Neural progenitor cell (in vitro differentiated cells): ENCODE data around the gene LRRC45. TPM values are rescaled to one million over a fixed set of nuclear protein-coding genes. Genes with fewer than 3 reads are reported as not detected.

Experiments
- DNase-seq: peaks from one replicate; pipeline ENCODE4 v3.0.0-alpha.2; 2016; ENCODE audit warnings: low spot score
- H2AFZ ChIP-seq: fragments of 200-600 bp; sonication (generic); replicated peaks from 2 replicates; pipeline ENCODE4 v1.6.1; 2016; ENCODE audit warnings: antibody characterized with exemption
- H3F3A ChIP-seq: fragments of 200-600 bp; sonication (generic); 2 replicates; pipeline ENCODE4 v1.6.1; 2016; ENCODE audit warnings: antibody characterized with exemption, low read depth
- H3K27ac ChIP-seq: fragments of 200-600 bp; sonication (generic); 2 replicates; pipeline ENCODE4 v1.5.1; 2016; ENCODE audit warnings: mild to moderate bottlenecking
- H3K27me3 ChIP-seq: fragments of 200-600 bp; sonication (generic); 2 replicates; pipeline ENCODE4 v1.6.1; 2016; ENCODE audit warnings: mild to moderate bottlenecking, moderate library complexity
- H3K36me3 ChIP-seq: fragments of 200-600 bp; sonication (generic); 2 replicates; pipeline ENCODE4 v1.5.1; 2016
- H3K4me1 ChIP-seq: fragments of 200-600 bp; sonication (generic); 2 replicates; pipeline ENCODE4 v1.6.1; 2016; ENCODE audit warnings: mixed run types
- H3K4me2 ChIP-seq: fragments of 200-600 bp; sonication (generic); 2 replicates; pipeline ENCODE4 v1.6.1; 2016
- H3K4me3 ChIP-seq: fragments of 200-600 bp; sonication (generic); 2 replicates; pipeline ENCODE4 v1.5.1; 2016
- H3K79me2 ChIP-seq: fragments of 200-600 bp; sonication (generic); 2 replicates; pipeline ENCODE4 v1.6.1; 2016; ENCODE audit warnings: low read depth
- H3K9ac ChIP-seq: fragments of 200-600 bp; sonication (generic); 2 replicates; pipeline ENCODE4 v1.6.1; 2016
- H3K9me3 ChIP-seq: fragments of 200-600 bp; sonication (generic); 2 replicates; pipeline ENCODE4 v1.5.1; 2016; ENCODE audit warnings: low read depth
- H4K20me1 ChIP-seq: fragments of 200-600 bp; sonication (generic); 2 replicates; pipeline ENCODE4 v1.6.1; 2016; ENCODE audit warnings: low read depth
- H3K27ac Mint-ChIP-seq: 3 replicates; pipeline ENCODE4 v1.8.0; 2021; ENCODE audit warnings: mixed read lengths
- H3K27me3 Mint-ChIP-seq: 2 replicates; pipeline ENCODE4 v1.8.0; 2022; ENCODE audit warnings: low read depth, mild to moderate bottlenecking, inconsistent platforms, moderate library complexity, mixed read lengths; ENCODE audit not compliant: insufficient read depth
- H3K36me3 Mint-ChIP-seq: 3 replicates; pipeline ENCODE4 v1.8.0; 2021; ENCODE audit warnings: mixed read lengths
- H3K4me1 Mint-ChIP-seq: 3 replicates; pipeline ENCODE4 v1.8.0; 2021; ENCODE audit warnings: mixed read lengths
- H3K4me3 Mint-ChIP-seq: 3 replicates; pipeline ENCODE4 v1.8.0; 2021; ENCODE audit warnings: mild to moderate bottlenecking, moderate library complexity, mixed read lengths
- H3K9me3 Mint-ChIP-seq: 3 replicates; pipeline ENCODE4 v1.8.0; 2020; ENCODE audit warnings: mixed read lengths
- EZH2 ChIP-seq: fragments of 200-600 bp; sonication (generic); IDR thresholded peaks from 2 replicates; pipeline ENCODE4 v1.6.1; 2017; ENCODE audit warnings: antibody characterized with exemption, mild to moderate bottlenecking, moderate library complexity
- EZH2phosphoT487 ChIP-seq: fragments of 200-600 bp; sonication (generic); IDR thresholded peaks from 2 replicates; pipeline ENCODE4 v1.6.1; 2017; ENCODE audit warnings: antibody characterized with exemption
- total RNA-seq: library from RNA; depleted of rRNA; stranded (reverse); fragments of >200 nt; gene quantifications from 2 replicates; pipeline ENCODE4 v1.2.3, GENCODE V29; 2015; ENCODE audit warnings: low replicate concordance
- TF ChIP-seq, protein P1 (sequence below): fragments of 200-600 bp; sonication (generic); IDR thresholded peaks from 2 replicates; pipeline ENCODE4 v1.5.1; 2017; ENCODE audit warnings: antibody characterized with exemption, mild to moderate bottlenecking

LRRC45 gene
- total RNA-seq, 1 donor from 2014 or later: 15.4 TPM

DNA sequence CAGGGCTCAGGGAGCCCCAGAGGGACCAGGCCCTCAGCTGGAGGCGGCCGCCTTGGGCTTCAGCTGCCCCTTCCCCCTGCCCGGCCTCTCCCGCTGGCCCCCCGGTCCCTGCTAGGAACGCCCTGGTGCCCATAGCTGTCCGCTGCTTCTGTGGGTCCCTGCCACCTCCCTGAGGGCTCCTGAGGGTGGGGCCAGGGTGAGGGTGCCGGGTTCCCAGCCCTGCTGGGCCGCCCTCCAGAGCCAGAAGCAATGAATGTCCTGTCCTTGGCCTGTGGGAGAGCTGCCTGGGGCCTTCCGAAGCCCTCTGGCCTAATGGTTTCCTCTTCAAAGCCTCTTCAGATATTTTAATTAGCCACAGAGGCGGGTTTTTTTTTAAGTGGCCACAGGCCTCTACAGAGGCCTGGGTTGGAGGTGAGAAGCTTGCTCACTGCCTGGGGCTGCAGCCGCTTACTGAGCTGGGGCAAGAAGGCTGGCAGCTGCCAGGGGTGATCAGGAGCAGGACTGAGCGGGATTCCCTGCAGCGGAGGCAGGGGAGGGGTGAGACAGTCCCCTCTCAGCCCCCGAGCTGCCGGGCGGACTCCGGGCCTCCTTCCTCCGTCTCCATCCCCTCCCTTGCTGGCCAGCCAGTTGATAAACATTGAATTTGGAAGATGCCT, 10.3 kb upstream of the LRRC45 start:
- no peak overlapping the region for H3K27ac Mint-ChIP-seq
- Histone ChIP-seq H3K36me3 (no peaks in the 10 kb centered on the region), H3K4me1 (no peaks in the 10 kb centered on the region), H3K27ac (peak overlapping the region; percentile 63), H3K4me3 (no peak overlapping the region), H4K20me1 (no peaks in the 10 kb centered on the region), H3F3A (no peaks in the 10 kb centered on the region), H3K27me3 (no peaks in the 10 kb centered on the region), H3K4me2 (no peak overlapping the region), H3K9me3 (no peaks in the 10 kb centered on the region), H3K79me2 (no peaks in the 10 kb centered on the region), H3K9ac (peak overlapping the region; percentile 37), H2AFZ (no peak overlapping the region)
- peaks cover 3% of the 10 kb centered on the region for H3K27me3 Mint-ChIP-seq
- H3K4me1 Mint-ChIP-seq: peaks cover 3% of the 10 kb centered on the region
- no peak for DNase-seq
- H3K9me3 Mint-ChIP-seq: no peaks in the 10 kb centered on the region
- TF ChIP-seq EZH2phosphoT487 (no peak), EZH2 (no peak)
- TF ChIP-seq, protein P1, sequence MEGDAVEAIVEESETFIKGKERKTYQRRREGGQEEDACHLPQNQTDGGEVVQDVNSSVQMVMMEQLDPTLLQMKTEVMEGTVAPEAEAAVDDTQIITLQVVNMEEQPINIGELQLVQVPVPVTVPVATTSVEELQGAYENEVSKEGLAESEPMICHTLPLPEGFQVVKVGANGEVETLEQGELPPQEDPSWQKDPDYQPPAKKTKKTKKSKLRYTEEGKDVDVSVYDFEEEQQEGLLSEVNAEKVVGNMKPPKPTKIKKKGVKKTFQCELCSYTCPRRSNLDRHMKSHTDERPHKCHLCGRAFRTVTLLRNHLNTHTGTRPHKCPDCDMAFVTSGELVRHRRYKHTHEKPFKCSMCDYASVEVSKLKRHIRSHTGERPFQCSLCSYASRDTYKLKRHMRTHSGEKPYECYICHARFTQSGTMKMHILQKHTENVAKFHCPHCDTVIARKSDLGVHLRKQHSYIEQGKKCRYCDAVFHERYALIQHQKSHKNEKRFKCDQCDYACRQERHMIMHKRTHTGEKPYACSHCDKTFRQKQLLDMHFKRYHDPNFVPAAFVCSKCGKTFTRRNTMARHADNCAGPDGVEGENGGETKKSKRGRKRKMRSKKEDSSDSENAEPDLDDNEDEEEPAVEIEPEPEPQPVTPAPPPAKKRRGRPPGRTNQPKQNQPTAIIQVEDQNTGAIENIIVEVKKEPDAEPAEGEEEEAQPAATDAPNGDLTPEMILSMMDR: no peak
- H3K4me3 Mint-ChIP-seq: no peak overlapping the region
- H3K36me3 Mint-ChIP-seq: no peaks in the 10 kb centered on the region

DNA sequence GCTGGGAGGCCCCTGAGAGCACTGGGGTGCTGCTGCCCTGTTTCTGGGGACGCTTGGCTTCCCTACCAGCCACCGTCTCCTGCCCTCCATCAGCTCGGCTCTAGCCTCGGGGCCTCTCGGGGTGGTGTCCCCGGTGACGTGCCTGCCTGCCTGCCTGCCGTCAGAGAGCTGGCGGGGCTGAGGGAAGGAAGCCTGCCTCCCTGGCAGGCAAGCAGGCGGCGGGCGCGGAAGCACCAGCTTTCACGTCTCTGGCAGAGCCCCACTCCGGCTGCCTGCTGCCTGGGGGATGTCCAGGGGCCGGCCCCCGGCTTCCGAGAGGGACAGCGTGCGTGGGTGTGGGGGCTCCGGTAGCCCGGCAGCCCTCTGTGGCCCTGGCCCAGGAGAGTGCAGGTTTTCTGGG, 9.8 kb upstream of the LRRC45 start:
- Histone ChIP-seq H3K4me2 (no peak overlapping the region), H3K9me3 (no peaks in the 10 kb centered on the region), H3K4me3 (no peak overlapping the region), H3K79me2 (no peaks in the 10 kb centered on the region), H4K20me1 (no peaks in the 10 kb centered on the region), H3K27ac (no peak overlapping the region), H3K9ac (peak overlapping the region; percentile 37), H3K36me3 (no peaks in the 10 kb centered on the region), H3K4me1 (no peaks in the 10 kb centered on the region), H3K27me3 (no peaks in the 10 kb centered on the region), H3F3A (no peaks in the 10 kb centered on the region), H2AFZ (no peak overlapping the region)
- Mint-ChIP-seq H3K9me3 (no peaks in the 10 kb centered on the region), H3K36me3 (no peaks in the 10 kb centered on the region), H3K4me3 (no peak overlapping the region), H3K4me1 (peaks cover 3% of the 10 kb centered on the region), H3K27ac (no peak overlapping the region), H3K27me3 (peaks cover 3% of the 10 kb centered on the region)
- DNase-seq: no peak
- TF ChIP-seq, protein P1: no peak

DNA sequence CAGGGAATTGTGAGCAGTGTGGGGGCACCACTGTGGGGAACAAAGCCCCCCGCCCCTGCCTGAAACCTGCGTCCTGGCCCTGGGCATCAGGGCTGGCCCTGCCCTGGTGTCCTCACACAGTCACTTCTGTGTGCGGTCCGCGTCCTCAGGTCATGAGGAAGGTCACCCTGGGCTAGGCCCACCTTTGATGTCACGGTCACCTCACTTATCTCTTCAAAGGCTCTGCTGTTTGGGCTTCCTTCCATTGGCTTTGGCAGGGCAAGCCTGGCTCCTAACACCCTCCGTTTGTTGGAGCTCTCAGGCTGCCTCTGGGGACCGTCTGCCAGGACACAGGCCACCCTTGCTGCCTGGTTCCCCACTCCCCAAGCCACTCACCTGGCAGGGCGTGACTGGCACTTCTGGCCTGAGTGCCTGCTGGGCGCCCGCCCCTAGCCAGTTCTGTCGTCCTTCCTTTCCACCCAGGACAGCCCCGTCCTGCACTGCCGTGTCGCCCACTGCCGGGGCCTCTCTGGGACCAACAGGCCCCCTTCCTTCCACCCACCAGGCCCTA, 9.3 kb upstream of the LRRC45 start:
- H3K27me3 ChIP-seq: no peaks in the 10 kb centered on the region
- no peak overlapping the region for H3K4me2 ChIP-seq
- no peak overlapping the region for H2AFZ ChIP-seq
- H3K9me3 Mint-ChIP-seq: no peaks in the 10 kb centered on the region
- no peaks in the 10 kb centered on the region for H3K36me3 Mint-ChIP-seq
- no peaks in the 10 kb centered on the region for H3K9me3 ChIP-seq
- H3K9ac ChIP-seq: no peak overlapping the region
- H3K27ac Mint-ChIP-seq: peak overlapping the region; percentile 60
- H3K4me1 ChIP-seq: no peaks in the 10 kb centered on the region
- H3K4me3 Mint-ChIP-seq: no peak overlapping the region
- H4K20me1 ChIP-seq: no peaks in the 10 kb centered on the region
- H3K27ac ChIP-seq: no peak overlapping the region
- peaks cover 3% of the 10 kb centered on the region for H3K27me3 Mint-ChIP-seq
- H3K4me1 Mint-ChIP-seq: peaks cover 3% of the 10 kb centered on the region
- H3K36me3 ChIP-seq: no peaks in the 10 kb centered on the region
- no peaks in the 10 kb centered on the region for H3K79me2 ChIP-seq
- TF ChIP-seq EZH2phosphoT487: no peak
- TF ChIP-seq, protein P1: no peak
- no peak for TF ChIP-seq EZH2
- no peak overlapping the region for H3K4me3 ChIP-seq
- H3F3A ChIP-seq: peaks cover under 1% of the 10 kb centered on the region
- no peak for DNase-seq
